ENCODE results near the gene PDZD4. TPM values are rescaled to one million over a fixed set of nuclear protein-coding genes. Genes with fewer than 3 reads are reported as not detected.
A peak's percentile ranks its signal among the peaks of the same experiment; 100 is the strongest.

The PDZD4 gene
- total RNA-seq, 4 donors from 2014 or later: 2.0 to 6.3 (median 3.0) TPM

DNA sequence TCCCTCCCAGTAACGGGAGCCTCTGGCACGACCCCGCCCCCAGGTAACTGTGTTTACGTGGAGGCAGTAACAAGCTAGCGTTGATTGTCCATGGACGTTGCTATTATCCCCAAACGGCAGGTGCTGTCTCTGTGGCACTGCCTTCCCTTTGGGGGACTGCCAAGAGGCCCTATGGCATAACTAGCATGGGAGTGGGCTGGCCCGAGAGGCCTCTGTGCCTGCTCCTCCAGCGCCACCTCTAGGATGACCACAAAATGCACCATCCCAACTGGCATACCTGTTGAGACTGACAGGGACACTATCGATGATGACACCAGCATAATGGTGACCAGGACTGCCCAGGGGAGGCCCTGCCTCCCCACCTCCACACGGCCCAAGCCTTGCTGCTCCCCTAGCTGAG is 48.0 kb downstream of the PDZD4 start:
- TF ChIP-seq POLR2A (IDR thresholded peaks at IDR 0.05): no peak
- TF ChIP-seq, protein P1, sequence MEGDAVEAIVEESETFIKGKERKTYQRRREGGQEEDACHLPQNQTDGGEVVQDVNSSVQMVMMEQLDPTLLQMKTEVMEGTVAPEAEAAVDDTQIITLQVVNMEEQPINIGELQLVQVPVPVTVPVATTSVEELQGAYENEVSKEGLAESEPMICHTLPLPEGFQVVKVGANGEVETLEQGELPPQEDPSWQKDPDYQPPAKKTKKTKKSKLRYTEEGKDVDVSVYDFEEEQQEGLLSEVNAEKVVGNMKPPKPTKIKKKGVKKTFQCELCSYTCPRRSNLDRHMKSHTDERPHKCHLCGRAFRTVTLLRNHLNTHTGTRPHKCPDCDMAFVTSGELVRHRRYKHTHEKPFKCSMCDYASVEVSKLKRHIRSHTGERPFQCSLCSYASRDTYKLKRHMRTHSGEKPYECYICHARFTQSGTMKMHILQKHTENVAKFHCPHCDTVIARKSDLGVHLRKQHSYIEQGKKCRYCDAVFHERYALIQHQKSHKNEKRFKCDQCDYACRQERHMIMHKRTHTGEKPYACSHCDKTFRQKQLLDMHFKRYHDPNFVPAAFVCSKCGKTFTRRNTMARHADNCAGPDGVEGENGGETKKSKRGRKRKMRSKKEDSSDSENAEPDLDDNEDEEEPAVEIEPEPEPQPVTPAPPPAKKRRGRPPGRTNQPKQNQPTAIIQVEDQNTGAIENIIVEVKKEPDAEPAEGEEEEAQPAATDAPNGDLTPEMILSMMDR (IDR thresholded peaks at IDR 0.05): no peak
- no peak for TF ChIP-seq POLR2AphosphoS5 (IDR thresholded peaks at IDR 0.05)
- no peak for TF ChIP-seq EP300 (IDR thresholded peaks at IDR 0.05)
- H3K4me1 ChIP-seq: peaks cover 25% of the 10 kb centered on the region
- peaks cover 24% of the 10 kb centered on the region for H3K36me3 ChIP-seq
- 28% methylated on average over 2 of the region's 11 CpGs for WGBS
- no peak overlapping the region for H3K27ac ChIP-seq
- no peak overlapping the region for H3K4me3 ChIP-seq
- no peak for DNase-seq (ENCODE audit: low spot score in 2 of 2)
- H3K27me3 ChIP-seq: no peaks in the 10 kb centered on the region
- H3K9me3 ChIP-seq: no peaks in the 10 kb centered on the region

DNA sequence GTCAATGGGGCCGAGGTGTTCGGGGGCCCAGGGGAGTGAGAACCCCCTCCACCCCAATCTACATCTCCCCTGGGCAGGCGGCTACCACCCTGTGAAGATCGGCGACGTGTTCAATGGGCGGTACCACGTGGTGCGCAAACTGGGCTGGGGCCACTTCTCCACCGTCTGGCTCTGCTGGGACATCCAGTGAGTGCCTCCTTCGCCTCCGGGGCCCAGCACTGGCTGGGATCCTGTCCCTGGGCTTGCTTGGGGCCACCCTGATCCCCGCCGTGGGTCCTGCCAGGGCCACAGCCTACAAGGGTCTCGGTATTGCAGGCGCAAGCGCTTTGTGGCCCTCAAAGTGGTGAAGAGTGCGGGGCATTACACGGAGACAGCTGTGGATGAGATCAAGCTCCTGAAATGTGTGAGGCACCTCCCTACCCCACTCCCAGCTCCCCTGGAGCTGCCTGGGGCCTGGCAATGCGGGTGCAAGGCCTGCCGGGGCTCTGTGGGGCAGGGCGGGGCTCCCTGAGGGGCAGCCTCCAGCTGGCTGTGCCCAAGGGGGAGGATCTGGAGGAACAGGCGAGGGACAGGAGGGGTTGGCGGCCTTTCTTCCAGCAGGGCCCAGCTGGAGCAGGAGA is 48.8 kb downstream of the PDZD4 start:
- Histone ChIP-seq H3K4me3 (no peak overlapping the region), H3K27me3 (no peaks in the 10 kb centered on the region), H3K27ac (no peak overlapping the region), H3K4me1 (peaks cover 25% of the 10 kb centered on the region), H3K36me3 (peaks cover 17% of the 10 kb centered on the region), H3K9me3 (no peaks in the 10 kb centered on the region)
- WGBS: 76% methylated on average over 12 of the region's 24 CpGs
- no peak for TF ChIP-seq POLR2A (IDR thresholded peaks at IDR 0.05)
- TF ChIP-seq, protein P1 (IDR thresholded peaks at IDR 0.05): no peak
- no peak for TF ChIP-seq POLR2AphosphoS5 (IDR thresholded peaks at IDR 0.05)
- TF ChIP-seq EP300 (IDR thresholded peaks at IDR 0.05): no peak
- DNase-seq (ENCODE audit: low spot score in 2 of 2): no peak

GRCh38 chrX:153780678-153781427 is 49.5 kb downstream of the PDZD4 start, which contains the start of gene SRPK3:
Gene SRPK3 (plus strand): TSS chrX:153781041. CDS start chrX:153781087, 46 bp downstream.
- DNase-seq (ENCODE audit: low spot score in 2 of 2): no peak
- peaks cover 10% of the 10 kb centered on the region for H3K36me3 ChIP-seq
- no peaks in the 10 kb centered on the region for H3K27me3 ChIP-seq
- 63% methylated on average over 19 of the region's 52 CpGs for WGBS
- TF ChIP-seq, protein P1 (IDR thresholded peaks at IDR 0.05): no peak
- no peak for TF ChIP-seq POLR2A (IDR thresholded peaks at IDR 0.05)
- TF ChIP-seq POLR2AphosphoS5 (IDR thresholded peaks at IDR 0.05): no peak
- no peak for TF ChIP-seq EP300 (IDR thresholded peaks at IDR 0.05)
- H3K4me3 ChIP-seq: peak within 1 kb of the TSS; percentile 3
- no peaks in the 10 kb centered on the region for H3K9me3 ChIP-seq
- H3K27ac ChIP-seq: no peak within 1 kb of the TSS
- peaks cover 25% of the 10 kb centered on the region for H3K4me1 ChIP-seq

- peaks cover 2% of the 10 kb centered on the region for H3K36me3 ChIP-seq
- no peak overlapping the region for H3K27ac ChIP-seq
- DNase-seq (ENCODE audit: low spot score in 2 of 2): no peak
- H3K4me3 ChIP-seq: no peak overlapping the region
- H3K9me3 ChIP-seq: no peaks in the 10 kb centered on the region
- 77% methylated on average over 17 of the region's 18 CpGs for WGBS
- TF ChIP-seq EP300 (IDR thresholded peaks at IDR 0.05): no peak
- TF ChIP-seq POLR2AphosphoS5 (IDR thresholded peaks at IDR 0.05): no peak
- TF ChIP-seq POLR2A (IDR thresholded peaks at IDR 0.05): no peak
- TF ChIP-seq, protein P1 (IDR thresholded peaks at IDR 0.05): no peak
- H3K4me1 ChIP-seq: peaks cover 25% of the 10 kb centered on the region
- H3K27me3 ChIP-seq: no peaks in the 10 kb centered on the region
Measured at GRCh38 chrX:153779891-153780677, 50.3 kb downstream of the PDZD4 start.
